ENCODE results near the gene SLC26A11. TPM values are rescaled to one million over a fixed set of nuclear protein-coding genes. Genes with fewer than 3 reads are reported as not detected.

Gene SLC26A11
- total RNA-seq, 1 experiment from 2014 or later, result 17.7 TPM

- ATAC-seq (peak; percentile 58), DNase-seq (ENCODE audit: low read depth, low spot score) (no peak)
- Histone ChIP-seq H3K79me2 (ENCODE audit: insufficient read depth, low read length) (no peaks in the 10 kb centered on the region), H3K36me3 (ENCODE audit: control insufficient read depth in 1 of 2, insufficient read depth in 2 of 2, low read length in 2 of 2) (no peaks in the 10 kb centered on the region), H3K4me3 (replicated peaks in 1 of 2; ENCODE audit: low read depth in 1 of 2, low read length in 2 of 2) (no peak overlapping the region), H4K20me1 (ENCODE audit: insufficient read depth) (no peaks in the 10 kb centered on the region), H3K4me1 (ENCODE audit: control insufficient read depth in 1 of 2, insufficient read depth in 2 of 2, low read length in 2 of 2) (peaks cover 0 to 16% of the 10 kb centered on the region in 2 experiments; a peak in 1 of 4 replicates), H3K9ac (ENCODE audit: low read length) (no peak overlapping the region), H3K9me3 (ENCODE audit: control insufficient read depth in 1 of 2, insufficient read depth in 1 of 2, low read depth in 1 of 2, low read length in 2 of 2) (no peaks in the 10 kb centered on the region), H3K27me3 (ENCODE audit: insufficient read depth, low read length) (no peaks in the 10 kb centered on the region; the same call in 1 of the 2 replicates), H2AFZ (ENCODE audit: low read depth, low read length, poor library complexity, severe bottlenecking) (no peak overlapping the region), H3K27ac (ENCODE audit: low read depth, low read length) (no peak overlapping the region), H3K9me2 (ENCODE audit: insufficient read depth) (no peaks in the 10 kb centered on the region), H3K4me2 (ENCODE audit: low read length) (peak overlapping the region; percentile 21; the same call in 1 of the 2 replicates)
- POLR2A ChIA-PET, result no interaction called here
- no TSS peak for BruUV-seq (replicated peaks)
- RAD21 ChIA-PET (ENCODE audit: low non-redundant PET in 1 of 2, low total read pairs in 2 of 2, uncharacterized antibody in 2 of 2, unreplicated experiment in 2 of 2), result no interaction called here
- intact Hi-C loops (cut with micrococcal nuclease), result no loop called here
- CTCF ChIA-PET, result no interaction called here
- no peak for TF ChIP-seq JUND (IDR thresholded peaks at IDR 0.05)
- TF ChIP-seq RAD21 (IDR thresholded peaks at IDR 0.05; ENCODE audit: low read depth), result no peak
- TF ChIP-seq ZFX (IDR thresholded peaks at IDR 0.05), result no peak
- TF ChIP-seq POLR2A (IDR thresholded peaks at IDR 0.05; ENCODE audit: borderline replicate concordance, extremely low read depth, insufficient read depth, insufficient read length), result no peak
- TF ChIP-seq ELF1 (IDR thresholded peaks at IDR 0.05; ENCODE audit: borderline replicate concordance, low read depth), result no peak
- TF ChIP-seq CEBPB (IDR thresholded peaks at IDR 0.05; ENCODE audit: low read depth), result no peak
These were observed 32.7 kb upstream of the SLC26A11 start for GRCh38 chr17:80187515-80187941.

GRCh38 chr17:80189611-80190010 is 30.6 kb upstream of the SLC26A11 start:
- ATAC-seq, result no peak
- POLR2A ChIA-PET, result no interaction called here
- H3K9me2 ChIP-seq (ENCODE audit: insufficient read depth), result no peaks in the 10 kb centered on the region
- no peak for TF ChIP-seq EZH2 (IDR thresholded peaks at IDR 0.05)
- TF ChIP-seq CEBPB (IDR thresholded peaks at IDR 0.05; ENCODE audit: low read depth), result no peak
- no peak for TF ChIP-seq EGR1 (IDR thresholded peaks at IDR 0.05; ENCODE audit: low read depth)
- no peak for TF ChIP-seq ZNF274 (IDR thresholded peaks at IDR 0.05; ENCODE audit: low read depth, low read length)
- no peak for TF ChIP-seq POLR2AphosphoS5 (IDR thresholded peaks at IDR 0.05; ENCODE audit: low read depth, low read length)
- TF ChIP-seq TCF7L2 (IDR thresholded peaks at IDR 0.05; ENCODE audit: borderline replicate concordance, extremely low read depth, insufficient read depth, insufficient read length), result no peak
- TF ChIP-seq, protein P1, sequence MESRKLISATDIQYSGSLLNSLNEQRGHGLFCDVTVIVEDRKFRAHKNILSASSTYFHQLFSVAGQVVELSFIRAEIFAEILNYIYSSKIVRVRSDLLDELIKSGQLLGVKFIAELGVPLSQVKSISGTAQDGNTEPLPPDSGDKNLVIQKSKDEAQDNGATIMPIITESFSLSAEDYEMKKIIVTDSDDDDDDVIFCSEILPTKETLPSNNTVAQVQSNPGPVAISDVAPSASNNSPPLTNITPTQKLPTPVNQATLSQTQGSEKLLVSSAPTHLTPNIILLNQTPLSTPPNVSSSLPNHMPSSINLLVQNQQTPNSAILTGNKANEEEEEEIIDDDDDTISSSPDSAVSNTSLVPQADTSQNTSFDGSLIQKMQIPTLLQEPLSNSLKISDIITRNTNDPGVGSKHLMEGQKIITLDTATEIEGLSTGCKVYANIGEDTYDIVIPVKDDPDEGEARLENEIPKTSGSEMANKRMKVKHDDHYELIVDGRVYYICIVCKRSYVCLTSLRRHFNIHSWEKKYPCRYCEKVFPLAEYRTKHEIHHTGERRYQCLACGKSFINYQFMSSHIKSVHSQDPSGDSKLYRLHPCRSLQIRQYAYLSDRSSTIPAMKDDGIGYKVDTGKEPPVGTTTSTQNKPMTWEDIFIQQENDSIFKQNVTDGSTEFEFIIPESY (IDR thresholded peaks at IDR 0.05; ENCODE audit: extremely low read depth, insufficient replicate concordance, low read length), result no peak
- no peak for TF ChIP-seq MAX (IDR thresholded peaks at IDR 0.05)
- no peak for TF ChIP-seq SRF (IDR thresholded peaks at IDR 0.05; ENCODE audit: low read depth)
- TF ChIP-seq, protein P2, sequence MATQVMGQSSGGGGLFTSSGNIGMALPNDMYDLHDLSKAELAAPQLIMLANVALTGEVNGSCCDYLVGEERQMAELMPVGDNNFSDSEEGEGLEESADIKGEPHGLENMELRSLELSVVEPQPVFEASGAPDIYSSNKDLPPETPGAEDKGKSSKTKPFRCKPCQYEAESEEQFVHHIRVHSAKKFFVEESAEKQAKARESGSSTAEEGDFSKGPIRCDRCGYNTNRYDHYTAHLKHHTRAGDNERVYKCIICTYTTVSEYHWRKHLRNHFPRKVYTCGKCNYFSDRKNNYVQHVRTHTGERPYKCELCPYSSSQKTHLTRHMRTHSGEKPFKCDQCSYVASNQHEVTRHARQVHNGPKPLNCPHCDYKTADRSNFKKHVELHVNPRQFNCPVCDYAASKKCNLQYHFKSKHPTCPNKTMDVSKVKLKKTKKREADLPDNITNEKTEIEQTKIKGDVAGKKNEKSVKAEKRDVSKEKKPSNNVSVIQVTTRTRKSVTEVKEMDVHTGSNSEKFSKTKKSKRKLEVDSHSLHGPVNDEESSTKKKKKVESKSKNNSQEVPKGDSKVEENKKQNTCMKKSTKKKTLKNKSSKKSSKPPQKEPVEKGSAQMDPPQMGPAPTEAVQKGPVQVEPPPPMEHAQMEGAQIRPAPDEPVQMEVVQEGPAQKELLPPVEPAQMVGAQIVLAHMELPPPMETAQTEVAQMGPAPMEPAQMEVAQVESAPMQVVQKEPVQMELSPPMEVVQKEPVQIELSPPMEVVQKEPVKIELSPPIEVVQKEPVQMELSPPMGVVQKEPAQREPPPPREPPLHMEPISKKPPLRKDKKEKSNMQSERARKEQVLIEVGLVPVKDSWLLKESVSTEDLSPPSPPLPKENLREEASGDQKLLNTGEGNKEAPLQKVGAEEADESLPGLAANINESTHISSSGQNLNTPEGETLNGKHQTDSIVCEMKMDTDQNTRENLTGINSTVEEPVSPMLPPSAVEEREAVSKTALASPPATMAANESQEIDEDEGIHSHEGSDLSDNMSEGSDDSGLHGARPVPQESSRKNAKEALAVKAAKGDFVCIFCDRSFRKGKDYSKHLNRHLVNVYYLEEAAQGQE (IDR thresholded peaks at IDR 0.05; ENCODE audit: low read depth), result no peak

More at GRCh38 chr17:80189611-80190010, 30.6 kb upstream of the SLC26A11 start:
- ChIA-PET CTCF (no interaction called here), RAD21 (ENCODE audit: low non-redundant PET in 1 of 2, low total read pairs in 2 of 2, uncharacterized antibody in 2 of 2, unreplicated experiment in 2 of 2) (no interaction called here)
- H3K4me2 ChIP-seq (ENCODE audit: low read length), result no peak overlapping the region
- no peaks in the 10 kb centered on the region; the same call in 1 of the 2 replicates for H3K27me3 ChIP-seq (ENCODE audit: insufficient read depth, low read length)
- H3K9me3 ChIP-seq (ENCODE audit: control insufficient read depth in 1 of 2, insufficient read depth in 1 of 2, low read depth in 1 of 2, low read length in 2 of 2), result no peaks in the 10 kb centered on the region
- intact Hi-C loops (cut with micrococcal nuclease), result no loop called here
- H3K36me3 ChIP-seq (ENCODE audit: control insufficient read depth in 1 of 2, insufficient read depth in 2 of 2, low read length in 2 of 2), result no peaks in the 10 kb centered on the region
- no peak overlapping the region for H3K27ac ChIP-seq (ENCODE audit: low read depth, low read length)
- H2AFZ ChIP-seq (ENCODE audit: low read depth, low read length, poor library complexity, severe bottlenecking), result no peak overlapping the region
- peaks cover 0 to 16% of the 10 kb centered on the region in 2 experiments; a peak in 1 of 4 replicates for H3K4me1 ChIP-seq (ENCODE audit: control insufficient read depth in 1 of 2, insufficient read depth in 2 of 2, low read length in 2 of 2)
- no peak for DNase-seq (ENCODE audit: low read depth, low spot score)
- H3K4me3 ChIP-seq (replicated peaks in 1 of 2; ENCODE audit: low read depth in 1 of 2, low read length in 2 of 2), result no peak overlapping the region
- no peak overlapping the region for H3K9ac ChIP-seq (ENCODE audit: low read length)
- H4K20me1 ChIP-seq (ENCODE audit: insufficient read depth), result no peaks in the 10 kb centered on the region
- no peaks in the 10 kb centered on the region for H3K79me2 ChIP-seq (ENCODE audit: insufficient read depth, low read length)
- no TSS peak for BruUV-seq (replicated peaks)

Data from HCT116 (cell line).